ENCODE results near the gene CYTH2.

The CYTH2 gene, protein sequence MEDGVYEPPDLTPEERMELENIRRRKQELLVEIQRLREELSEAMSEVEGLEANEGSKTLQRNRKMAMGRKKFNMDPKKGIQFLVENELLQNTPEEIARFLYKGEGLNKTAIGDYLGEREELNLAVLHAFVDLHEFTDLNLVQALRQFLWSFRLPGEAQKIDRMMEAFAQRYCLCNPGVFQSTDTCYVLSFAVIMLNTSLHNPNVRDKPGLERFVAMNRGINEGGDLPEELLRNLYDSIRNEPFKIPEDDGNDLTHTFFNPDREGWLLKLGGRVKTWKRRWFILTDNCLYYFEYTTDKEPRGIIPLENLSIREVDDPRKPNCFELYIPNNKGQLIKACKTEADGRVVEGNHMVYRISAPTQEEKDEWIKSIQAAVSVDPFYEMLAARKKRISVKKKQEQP

DNA sequence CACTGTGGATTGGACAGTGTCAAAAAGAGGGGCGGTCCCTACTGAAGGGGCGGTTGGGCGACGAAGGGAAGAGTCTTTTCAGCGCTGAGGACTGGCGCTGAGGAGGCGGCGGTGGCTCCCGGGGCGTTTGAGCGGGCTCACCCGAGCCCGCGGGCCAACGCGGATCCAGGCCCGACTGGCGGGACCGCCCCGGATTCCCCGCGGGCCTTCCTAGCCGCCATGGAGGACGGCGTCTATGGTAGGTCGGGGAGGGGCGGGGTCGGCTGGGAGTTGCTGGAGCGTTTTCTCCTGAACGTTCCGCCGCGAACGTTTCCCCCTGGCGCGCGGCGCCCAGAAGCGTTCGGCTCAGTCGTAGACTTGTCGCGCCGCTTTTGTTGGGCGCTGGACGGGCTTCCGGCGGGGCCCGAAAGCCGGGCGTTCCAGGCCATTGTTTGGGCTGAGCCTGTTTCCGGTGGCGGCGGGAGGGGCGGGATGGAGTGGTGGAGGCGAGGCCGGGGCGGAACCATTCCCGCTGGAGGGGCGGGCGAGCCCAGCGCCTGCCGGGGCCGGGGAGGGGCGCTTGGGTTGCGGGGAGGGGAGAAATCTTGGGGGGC, at the start of gene CYTH2:
Gene CYTH2, plus strand, starts transcription at position 81 of the 593 bp plus-strand sequence. Its CDS starts 139 bp downstream, at position 220.
- no peak for FAIRE-seq

DNA sequence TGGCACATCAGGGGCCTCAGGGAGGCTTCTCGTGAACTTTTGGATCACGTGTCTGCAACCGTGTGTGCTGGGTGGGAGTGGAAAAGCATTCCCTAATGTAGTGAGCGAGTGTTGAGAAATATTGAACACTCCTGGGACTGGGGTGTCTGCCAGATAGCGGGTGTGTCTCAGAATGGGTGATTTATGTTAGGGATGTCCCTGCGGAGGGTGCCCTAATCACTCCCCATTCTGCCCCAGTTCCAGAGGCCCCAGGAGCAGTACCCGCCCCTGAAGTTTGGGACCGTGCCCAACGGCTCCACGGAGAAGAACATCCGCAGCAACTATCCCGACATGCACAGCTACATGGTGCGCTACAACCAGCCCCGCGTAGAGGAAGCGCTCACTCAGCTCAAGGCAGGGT, 47.6 kb upstream of the CYTH2 start:
- FAIRE-seq (no peak), DNase-seq (ENCODE audit: extremely low spot score, insufficient read length, low read depth) (no peak)

More for the DNA sequence above, at the start of gene CYTH2:
- DNase-seq (ENCODE audit: extremely low spot score, insufficient read length, low read depth) = no peak

DNA sequence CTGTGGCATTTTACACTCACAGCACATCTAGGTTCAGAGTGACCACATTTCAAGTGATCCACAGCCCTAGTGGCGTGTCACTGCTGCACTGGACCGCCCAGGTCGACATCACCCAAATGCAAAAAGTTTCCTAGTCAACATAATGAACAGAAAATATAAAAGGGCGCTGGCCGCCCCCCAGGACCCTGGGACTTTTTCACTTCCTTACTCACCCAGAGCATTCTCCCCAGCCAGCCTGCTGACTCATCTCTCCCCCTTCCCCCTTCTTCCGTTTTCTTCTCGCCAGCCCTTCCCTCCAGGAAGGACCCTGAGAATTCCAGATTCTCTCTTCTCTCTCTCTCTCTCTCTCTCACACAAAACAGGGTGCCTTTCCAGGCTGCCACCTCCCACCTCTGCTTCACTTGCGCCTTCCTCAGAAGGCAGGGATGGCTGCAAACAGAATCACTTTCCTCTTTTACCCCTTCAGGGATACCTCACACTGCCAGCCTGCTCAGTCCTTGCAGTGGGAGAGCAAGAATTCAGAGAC, 44.4 kb upstream of the CYTH2 start:
- FAIRE-seq (peak; percentile 18), DNase-seq (ENCODE audit: extremely low spot score, insufficient read length, low read depth) (no peak)

DNA sequence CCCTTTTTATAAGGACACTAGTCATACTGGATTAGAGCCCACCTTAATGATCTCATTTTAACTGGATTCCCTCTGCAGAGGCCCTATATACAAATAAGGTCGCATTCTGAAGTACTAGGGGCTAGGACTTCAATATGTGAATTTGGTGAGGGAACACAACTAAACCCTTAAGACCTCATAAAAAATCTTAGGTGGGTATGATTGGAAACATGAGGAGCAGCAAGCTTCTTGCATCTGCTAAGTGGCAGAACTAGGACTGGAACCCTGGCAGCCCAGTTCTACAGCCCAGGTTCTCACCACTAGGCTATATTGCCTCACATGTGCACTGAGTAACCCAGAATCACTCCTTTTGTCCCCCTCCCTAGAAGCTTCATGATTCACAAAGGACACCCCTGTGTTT, 40.5 kb upstream of the CYTH2 start:
- DNase-seq (ENCODE audit: extremely low spot score, insufficient read length, low read depth) (no peak), FAIRE-seq (no peak)

DNA sequence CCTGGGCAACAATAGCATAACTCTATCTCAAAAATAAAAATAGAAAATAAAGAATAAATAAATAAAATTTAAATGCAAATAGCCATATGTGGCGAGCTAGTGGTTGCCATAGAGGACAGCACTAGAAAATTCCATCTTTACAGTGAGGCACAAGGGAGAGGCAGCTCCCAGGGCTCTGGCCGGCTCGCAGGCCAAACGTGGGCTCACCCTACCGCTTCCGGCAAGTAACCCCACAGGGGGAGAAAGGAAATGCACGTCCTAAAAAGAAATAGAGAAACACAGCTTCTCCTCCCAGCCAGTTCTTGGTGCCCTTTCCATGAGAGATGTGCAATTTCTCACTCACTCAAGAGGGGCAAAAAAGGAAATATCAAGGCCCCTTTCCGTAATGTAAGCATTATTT, 35.8 kb upstream of the CYTH2 start:
- no peak for DNase-seq (ENCODE audit: extremely low spot score, insufficient read length, low read depth)
- FAIRE-seq = no peak

DNA sequence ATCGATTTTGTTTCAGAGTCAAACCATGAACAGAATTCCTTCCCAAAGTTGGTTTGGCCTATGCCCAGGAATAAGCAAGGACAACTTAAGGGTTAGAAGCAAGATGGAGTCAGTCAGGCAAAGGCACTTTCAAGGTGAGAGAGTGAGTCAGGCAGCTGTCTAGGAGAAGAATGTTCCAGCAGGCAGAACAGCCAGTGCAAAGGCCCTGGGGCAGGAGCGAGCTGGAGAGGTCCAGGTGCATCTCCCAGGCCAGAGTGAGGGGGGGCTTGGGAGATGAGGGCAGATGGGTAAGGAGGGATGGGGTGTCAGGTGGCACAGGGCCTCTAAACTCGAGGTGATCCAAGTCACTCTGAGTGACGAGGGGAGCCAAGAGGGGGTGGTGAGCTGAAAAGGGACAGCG, 32.6 kb upstream of the CYTH2 start:
- DNase-seq (ENCODE audit: extremely low spot score, insufficient read length, low read depth) (no peak), FAIRE-seq (no peak)

DNA sequence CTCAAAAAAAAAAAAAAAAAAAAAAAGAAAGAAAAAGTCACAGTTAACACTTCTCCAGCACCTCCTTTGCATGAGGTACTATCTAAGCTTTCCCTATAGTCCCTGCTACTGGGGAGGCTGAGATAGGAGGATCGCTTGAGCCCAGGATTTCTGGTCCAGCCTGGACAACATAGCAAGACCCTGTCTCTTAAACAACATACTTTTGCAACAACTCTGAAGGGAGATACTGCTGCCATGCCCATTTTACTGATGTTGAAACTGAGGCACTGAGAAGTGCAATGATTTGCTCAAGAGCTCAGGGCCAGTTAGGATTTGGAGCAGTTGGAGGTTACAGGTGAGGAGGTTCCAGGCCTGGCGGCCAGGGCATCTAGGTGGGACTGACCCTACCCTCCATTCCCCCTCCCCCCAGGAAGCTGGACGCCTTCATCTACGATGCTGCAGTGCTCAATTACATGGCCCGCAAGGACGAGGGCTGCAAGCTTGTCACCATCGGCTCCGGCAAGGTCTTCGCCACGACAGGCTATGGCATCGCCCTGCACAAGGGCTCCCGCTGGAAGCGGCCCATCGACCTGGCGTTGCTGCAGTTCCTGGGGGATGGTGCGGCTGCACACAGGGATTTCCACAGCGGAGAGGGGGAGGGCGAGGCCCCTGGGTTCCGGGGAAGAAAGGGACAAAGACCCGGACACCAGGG, 27.7 kb upstream of the CYTH2 start:
- no peak for FAIRE-seq
- no peak for DNase-seq (ENCODE audit: extremely low spot score, insufficient read length, low read depth)

DNA sequence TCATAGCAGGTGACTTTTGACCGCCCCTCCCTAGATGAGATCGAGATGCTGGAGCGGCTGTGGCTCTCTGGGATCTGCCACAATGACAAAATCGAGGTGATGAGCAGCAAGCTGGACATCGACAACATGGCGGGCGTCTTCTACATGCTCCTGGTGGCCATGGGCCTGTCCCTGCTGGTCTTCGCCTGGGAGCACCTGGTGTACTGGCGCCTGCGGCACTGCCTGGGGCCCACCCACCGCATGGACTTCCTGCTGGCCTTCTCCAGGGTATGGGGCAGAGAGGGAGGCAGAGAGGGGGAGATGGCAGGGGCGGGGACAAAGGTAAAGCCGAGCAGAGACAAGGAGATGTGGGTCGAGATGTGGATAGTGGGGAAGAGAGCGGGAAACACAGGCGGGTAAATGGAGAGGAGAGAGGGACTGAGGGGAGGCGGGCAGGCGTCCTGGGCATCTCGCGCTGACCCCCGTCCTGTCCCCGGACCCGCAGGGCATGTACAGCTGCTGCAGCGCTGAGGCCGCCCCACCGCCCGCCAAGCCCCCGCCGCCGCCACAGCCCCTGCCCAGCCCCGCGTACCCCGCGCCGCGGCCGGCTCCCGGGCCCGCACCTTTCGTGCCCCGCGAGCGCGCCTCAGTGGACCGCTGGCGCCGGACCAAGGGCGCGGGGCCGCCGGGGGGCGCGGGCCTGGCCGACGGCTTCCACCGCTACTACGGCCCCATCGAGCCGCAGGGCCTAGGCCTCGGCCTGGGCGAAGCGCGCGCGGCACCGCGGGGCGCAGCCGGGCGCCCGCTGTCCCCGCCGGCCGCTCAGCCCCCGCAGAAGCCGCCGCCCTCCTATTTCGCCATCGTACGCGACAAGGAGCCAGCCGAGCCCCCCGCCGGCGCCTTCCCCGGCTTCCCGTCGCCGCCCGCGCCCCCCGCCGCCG, 26.8 kb upstream of the CYTH2 start:
- no peak for DNase-seq (ENCODE audit: extremely low spot score, insufficient read length, low read depth)
- no peak for FAIRE-seq

DNA sequence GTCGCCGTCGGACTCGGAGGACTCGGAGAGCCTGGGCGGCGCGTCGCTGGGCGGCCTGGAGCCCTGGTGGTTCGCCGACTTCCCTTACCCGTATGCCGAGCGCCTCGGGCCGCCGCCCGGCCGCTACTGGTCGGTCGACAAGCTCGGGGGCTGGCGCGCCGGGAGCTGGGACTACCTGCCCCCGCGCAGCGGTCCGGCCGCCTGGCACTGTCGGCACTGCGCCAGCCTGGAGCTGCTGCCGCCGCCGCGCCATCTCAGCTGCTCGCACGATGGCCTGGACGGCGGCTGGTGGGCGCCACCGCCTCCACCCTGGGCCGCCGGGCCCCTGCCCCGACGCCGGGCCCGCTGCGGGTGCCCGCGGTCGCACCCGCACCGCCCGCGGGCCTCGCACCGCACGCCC, 25.9 kb upstream of the CYTH2 start:
- no peak for FAIRE-seq
- DNase-seq (ENCODE audit: extremely low spot score, insufficient read length, low read depth) = no peak

DNA sequence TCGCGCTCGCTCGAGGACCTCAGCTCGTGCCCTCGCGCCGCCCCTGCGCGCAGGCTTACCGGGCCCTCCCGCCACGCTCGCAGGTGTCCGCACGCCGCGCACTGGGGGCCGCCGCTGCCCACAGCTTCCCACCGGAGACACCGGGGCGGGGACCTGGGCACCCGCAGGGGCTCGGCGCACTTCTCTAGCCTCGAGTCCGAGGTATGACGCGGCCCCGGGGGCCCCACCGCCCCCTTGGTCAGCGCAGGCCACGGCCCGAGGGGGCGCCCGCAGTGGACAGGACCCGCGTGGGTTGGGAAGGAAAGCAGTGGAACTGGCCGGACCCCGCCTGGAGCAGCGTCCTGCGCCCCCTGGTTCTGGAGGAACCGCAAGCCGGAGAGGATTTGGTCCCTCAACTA, 25.4 kb upstream of the CYTH2 start:
- no peak for FAIRE-seq
- DNase-seq (ENCODE audit: extremely low spot score, insufficient read length, low read depth) = no peak

DNA sequence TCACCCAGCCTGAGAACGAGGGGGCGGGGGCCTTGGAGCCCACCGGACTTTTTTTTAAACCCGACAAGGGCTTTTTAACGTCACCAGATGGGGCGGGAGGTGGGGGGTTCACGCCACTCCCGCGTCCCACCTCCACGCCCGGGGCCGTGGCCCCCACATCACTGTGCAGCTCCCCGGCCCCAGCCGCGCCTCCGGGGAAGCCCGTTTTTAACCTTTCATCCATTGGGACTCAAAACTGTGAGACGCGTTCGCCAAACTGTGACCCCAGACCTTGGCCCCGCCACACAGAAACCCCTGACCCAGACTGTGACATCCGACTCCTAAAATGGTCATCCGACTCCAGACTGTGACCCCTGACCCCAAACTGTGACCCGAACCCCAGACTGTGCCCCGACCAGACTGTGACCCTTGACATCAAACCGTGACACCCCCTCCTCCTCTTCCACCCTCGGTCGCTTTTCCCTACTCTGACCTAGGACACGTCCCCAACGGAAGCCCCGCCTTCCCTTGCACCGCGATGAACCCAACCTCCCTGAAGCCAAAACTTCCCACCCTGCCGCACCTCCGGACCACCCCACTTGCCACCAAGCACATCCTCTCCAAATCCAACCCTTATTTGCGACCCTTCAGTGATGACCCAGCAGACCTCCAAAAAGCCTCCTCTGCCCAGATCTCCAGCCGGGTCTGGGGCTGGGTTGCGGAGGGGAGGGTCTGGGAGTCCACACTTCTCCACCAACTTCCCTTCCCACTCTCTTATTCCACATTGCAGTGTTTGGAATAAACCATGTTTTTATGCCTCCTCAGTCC, 24.8 kb upstream of the CYTH2 start:
- no peak for DNase-seq (ENCODE audit: extremely low spot score, insufficient read length, low read depth)
- FAIRE-seq = no peak

DNA sequence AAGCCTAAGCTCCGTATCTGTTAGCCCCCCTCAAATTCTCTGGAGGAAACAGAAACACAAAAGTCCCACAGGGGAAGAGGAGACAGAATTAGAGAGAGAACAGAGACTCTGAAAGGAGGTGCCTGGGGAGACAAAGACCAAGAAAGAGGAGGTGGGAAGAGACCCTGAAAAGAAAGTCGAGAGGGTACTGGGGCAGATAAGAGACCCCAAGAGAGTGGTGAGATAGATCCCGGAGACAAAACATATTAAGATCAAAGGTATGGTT, 24.3 kb upstream of the CYTH2 start:
- DNase-seq (ENCODE audit: extremely low spot score, insufficient read length, low read depth) = no peak
- FAIRE-seq = peak; percentile 24

DNA sequence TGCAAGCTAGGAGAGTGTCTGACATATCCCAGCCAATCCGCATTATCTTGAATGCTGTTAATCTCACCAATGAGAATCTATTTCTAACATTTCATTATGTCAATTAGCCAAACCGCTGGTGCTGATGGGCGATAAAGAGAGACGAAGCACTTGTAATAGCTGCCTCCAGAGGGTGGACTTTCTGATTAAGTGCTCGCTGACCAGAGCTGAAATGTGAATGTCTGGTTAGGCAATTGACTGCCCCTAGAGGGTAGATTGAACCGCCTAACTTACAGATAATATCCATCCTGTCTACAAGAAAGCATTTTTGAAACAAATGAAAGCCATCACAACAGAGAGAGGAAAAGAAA, 23.9 kb upstream of the CYTH2 start:
- peak; percentile 47 for DNase-seq (ENCODE audit: extremely low spot score, insufficient read length, low read depth)
- no peak for FAIRE-seq

DNA sequence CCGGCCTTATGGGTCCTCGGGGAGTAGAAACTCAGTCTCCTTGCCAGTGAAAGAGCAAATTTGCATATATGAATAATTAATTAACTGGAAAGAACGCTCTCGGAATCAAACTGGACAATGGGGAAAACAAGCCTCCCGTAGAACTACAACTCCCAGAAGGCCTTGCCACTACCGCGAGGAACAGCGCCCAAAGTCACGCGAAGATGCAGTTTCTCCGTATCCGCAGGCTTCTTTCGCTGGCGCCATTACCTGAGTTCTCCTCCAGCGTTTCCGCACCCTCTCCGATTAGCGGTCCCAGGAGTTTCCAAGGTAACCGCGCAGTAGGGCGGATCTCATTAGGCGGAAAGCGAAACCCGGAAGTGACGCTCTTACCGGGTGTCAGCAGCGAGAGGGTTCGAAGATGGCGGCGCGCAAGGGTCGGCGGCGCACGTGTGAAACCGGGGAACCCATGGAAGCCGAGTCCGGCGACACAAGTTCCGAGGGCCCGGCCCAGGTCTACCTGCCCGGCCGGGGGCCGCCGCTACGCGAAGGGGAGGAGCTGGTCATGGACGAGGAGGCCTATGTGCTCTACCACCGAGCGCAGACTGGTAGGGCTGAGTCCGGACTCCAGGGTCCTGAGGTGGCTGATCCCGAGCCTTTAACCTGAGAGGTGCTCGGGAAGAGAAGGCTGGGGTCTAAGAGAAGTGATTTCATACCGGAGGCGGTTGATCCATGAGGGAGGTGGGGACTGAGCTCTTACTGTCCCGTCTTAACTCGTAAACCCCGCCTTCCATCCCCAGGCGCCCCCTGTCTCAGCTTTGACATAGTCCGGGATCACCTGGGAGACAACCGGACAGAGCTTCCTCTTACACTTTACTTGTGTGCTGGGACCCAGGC, 23.3 kb upstream of the CYTH2 start, which contains the start of gene GRWD1:
Gene GRWD1, plus strand, starts transcription at position 378 of the 876 bp plus-strand sequence. Its CDS starts 23 bp downstream, at position 401.
- peak; percentile 100 for FAIRE-seq
- DNase-seq (ENCODE audit: extremely low spot score, insufficient read length, low read depth) = peak; percentile 88

DNA sequence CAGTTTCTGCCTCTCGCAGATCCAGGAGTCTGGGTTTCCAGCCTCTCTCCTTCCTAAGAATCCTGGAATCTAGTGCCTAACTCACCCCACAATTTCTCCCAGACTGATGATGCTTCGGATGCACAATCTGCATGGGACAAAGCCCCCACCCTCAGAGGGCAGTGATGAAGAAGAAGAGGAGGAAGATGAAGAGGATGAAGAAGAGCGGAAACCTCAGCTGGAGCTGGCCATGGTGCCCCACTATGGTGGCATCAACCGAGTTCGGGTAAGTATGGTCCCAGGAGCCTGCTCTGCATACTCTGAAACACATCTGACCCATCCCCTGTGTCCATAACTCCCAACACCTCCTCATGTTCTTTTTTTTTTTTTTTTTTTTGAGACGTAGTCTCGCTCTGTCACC, 22.6 kb upstream of the CYTH2 start:
- DNase-seq (ENCODE audit: extremely low spot score, insufficient read length, low read depth) = no peak
- no peak for FAIRE-seq

DNA sequence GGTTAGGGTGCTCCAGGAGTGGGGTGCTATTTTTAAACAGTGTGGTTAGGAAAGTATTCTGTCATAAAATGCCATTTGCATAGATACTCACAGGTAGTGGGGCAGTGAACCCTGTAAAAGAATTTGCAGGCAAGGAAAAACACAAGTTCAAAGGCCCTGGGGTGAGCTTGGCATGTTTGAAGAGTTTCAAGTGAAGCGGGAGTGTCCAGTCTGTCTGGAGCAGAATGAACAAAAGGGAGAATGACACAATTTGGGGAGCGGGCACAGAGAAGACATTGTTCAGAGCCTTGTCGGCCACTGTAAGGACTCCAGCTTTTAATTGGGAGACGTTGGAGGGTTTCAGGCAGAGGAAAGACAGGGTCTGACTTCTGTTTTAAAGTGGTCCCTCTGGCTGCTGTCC, 20.6 kb upstream of the CYTH2 start:
- DNase-seq (ENCODE audit: extremely low spot score, insufficient read length, low read depth) (no peak), FAIRE-seq (no peak)

DNA sequence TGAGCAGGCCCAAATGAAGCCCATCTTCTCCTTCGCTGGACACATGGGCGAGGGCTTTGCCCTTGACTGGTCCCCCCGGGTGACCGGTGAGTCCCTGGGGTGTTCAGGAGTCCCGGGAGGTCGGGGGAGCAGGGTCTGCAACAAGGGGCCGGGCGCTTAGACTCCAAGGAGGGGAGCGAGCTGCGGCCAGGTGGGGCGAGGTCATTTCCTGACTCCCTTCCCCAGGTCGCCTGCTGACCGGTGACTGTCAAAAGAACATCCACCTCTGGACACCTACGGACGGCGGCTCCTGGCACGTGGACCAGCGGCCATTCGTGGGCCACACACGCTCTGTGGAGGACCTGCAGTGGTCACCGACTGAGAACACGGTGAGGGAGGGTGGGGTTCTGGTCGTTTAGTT, 18.7 kb upstream of the CYTH2 start:
- no peak for FAIRE-seq
- DNase-seq (ENCODE audit: extremely low spot score, insufficient read length, low read depth) = no peak

DNA sequence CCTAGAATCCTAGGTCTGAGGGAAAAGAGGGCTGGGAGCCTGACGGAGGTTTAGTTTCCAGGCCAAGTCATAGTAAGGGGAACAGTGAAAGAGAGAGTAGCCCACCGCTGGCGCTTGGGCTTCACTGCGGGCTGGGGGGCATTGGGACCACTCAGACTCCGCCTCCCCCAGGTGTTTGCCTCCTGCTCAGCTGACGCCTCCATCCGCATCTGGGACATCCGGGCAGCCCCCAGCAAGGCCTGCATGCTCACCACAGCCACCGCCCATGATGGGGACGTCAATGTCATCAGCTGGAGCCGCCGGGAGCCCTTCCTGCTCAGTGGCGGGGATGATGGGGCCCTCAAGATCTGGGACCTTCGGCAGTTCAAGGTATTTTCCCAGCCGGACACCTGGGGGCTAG, 18.3 kb upstream of the CYTH2 start:
- FAIRE-seq (no peak), DNase-seq (ENCODE audit: extremely low spot score, insufficient read length, low read depth) (no peak)

Measured in GM18507 (cell line).